ENCODE results near the gene PTCD1.

The PTCD1 gene

DNA sequence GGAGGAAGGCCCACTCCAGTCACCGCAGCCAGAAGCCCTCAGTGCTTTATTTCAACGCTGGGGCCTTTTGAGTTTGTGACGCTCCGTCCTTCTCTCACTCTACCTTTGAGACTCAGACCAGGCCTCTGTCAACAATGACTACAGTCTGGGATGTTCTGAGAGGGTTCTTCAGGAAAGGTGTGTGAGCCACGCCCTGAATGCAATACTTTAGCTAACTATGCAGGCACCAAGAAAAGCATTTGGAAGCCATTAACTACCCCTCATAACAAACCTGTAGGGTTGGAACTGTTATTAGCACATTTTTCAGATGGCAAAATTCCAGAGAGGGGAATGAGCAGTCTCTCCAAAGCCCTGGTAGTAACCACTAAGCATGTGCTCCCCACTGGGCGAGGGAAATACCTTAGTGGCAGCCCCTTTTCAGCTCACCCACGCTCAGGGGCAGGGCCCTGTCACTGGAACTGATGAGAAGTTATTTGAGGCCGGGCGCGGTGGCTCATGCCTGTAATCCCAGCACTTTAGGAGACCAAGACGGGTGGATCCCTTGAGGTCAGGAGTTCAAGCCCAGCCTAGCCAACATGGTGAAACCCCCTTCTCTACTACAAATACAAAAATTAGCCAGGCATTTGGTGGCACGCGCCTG is 69.7 kb downstream of the PTCD1 start:
- DNase-seq = no peak

Data from central memory CD4-positive, alpha-beta T cell (primary cell).